HL-60 (cell line): Measurements from ENCODE around the gene WDR77.

Experiments used
- DNase-seq, 2 experiments: peaks; one replicate each; pipeline ENCODE4 v3.0.0-alpha.2; 2010 to 2020; ENCODE audit warnings: low read depth in 1 of 2, low spot score in 1 of 2
- H3K27ac ChIP-seq: fragments of 250-450 bp; sonication (Bioruptor Pico); replicated peaks from 2 replicates; pipeline ENCODE4 v1.5.1; 2020; ENCODE audit warnings: mild to moderate bottlenecking, moderate library complexity
- H3K27me3 ChIP-seq: fragments of 250-450 bp; sonication (Bioruptor Pico); 2 replicates; pipeline ENCODE4 v1.5.1; 2021; ENCODE audit warnings: mild to moderate bottlenecking, moderate library complexity; ENCODE audit not compliant: insufficient read depth, poor library complexity, severe bottlenecking
- H3K4me3 ChIP-seq: replicated peaks from 2 replicates; pipeline ENCODE4 v1.5.1; 2011; ENCODE audit warnings: mild to moderate bottlenecking, control low read depth, low read length; ENCODE audit not compliant: insufficient read depth
- CTCF ChIP-seq: IDR thresholded peaks from one replicate; pipeline ENCODE4 v1.5.1; 2011; ENCODE audit warnings: low read length, control low read depth, inconsistent platforms; ENCODE audit not compliant: insufficient read depth
- GABPA ChIP-seq: IDR thresholded peaks from 2 replicates; pipeline ENCODE4 v1.6.1; 2012; ENCODE audit warnings: low read depth
- POLR2AphosphoS5 ChIP-seq: IDR thresholded peaks from 2 replicates; pipeline ENCODE4 v1.6.1; 2012; ENCODE audit warnings: low read depth
- REST ChIP-seq: IDR thresholded peaks from 2 replicates; pipeline ENCODE4 v1.6.1; 2012; ENCODE audit warnings: low read depth; ENCODE audit not compliant: insufficient replicate concordance
- SPI1 ChIP-seq: IDR thresholded peaks from 2 replicates; pipeline ENCODE4 v1.6.1; 2012; ENCODE audit warnings: low read depth, mild to moderate bottlenecking, borderline replicate concordance

The WDR77 gene

GRCh38 chr1:111419037-111419436, 30.0 kb downstream of the WDR77 start:
- DNase-seq = no peak
- TF ChIP-seq SPI1 = peak; percentile 51; the same call in 1 of the 2 replicates
- no peak for TF ChIP-seq POLR2AphosphoS5
- Histone ChIP-seq H3K27me3 (no peaks in the 10 kb centered on the region), H3K4me3 (no peak overlapping the region), H3K27ac (no peak overlapping the region)

- Histone ChIP-seq H3K27ac (no peak overlapping the region), H3K4me3 (no peak overlapping the region), H3K27me3 (no peaks in the 10 kb centered on the region)
- TF ChIP-seq POLR2AphosphoS5 (no peak), GABPA (no peak), SPI1 (no peak), CTCF (no peak), REST (no peak)
- no peak for DNase-seq
Observed at GRCh38 chr1:111417755-111418154, 31.3 kb downstream of the WDR77 start.

- DNase-seq = no peak
- no peaks in the 10 kb centered on the region for H3K27me3 ChIP-seq
Observed at GRCh38 chr1:111415461-111415860, 33.6 kb downstream of the WDR77 start.

More at GRCh38 chr1:111415461-111415860, 33.6 kb downstream of the WDR77 start:
- TF ChIP-seq SPI1 = no peak
- no peak for TF ChIP-seq CTCF
- no peak for TF ChIP-seq REST
- no peak for TF ChIP-seq GABPA
- TF ChIP-seq POLR2AphosphoS5 = no peak
- Histone ChIP-seq H3K27ac (no peak overlapping the region), H3K4me3 (no peak overlapping the region)
